OCI-LY1 (cell line): ENCODE data around the gene FASN.

Experiments used
- H2AFZ ChIP-seq: fragments of 200-600 bp; sonication (generic), shearing (Covaris generic); 2 replicates; pipeline ENCODE4 v1.6.0; 2014; ENCODE audit warnings: antibody characterized with exemption, mild to moderate bottlenecking, low read length
- H3F3A ChIP-seq: fragments of 200-600 bp; sonication (generic), shearing (Covaris generic); 2 replicates; pipeline ENCODE4 v1.6.0; 2014; ENCODE audit warnings: mild to moderate bottlenecking, antibody characterized with exemption, low read length, moderate library complexity; ENCODE audit not compliant: insufficient read depth
- H3K27ac ChIP-seq: fragments of 200-600 bp; sonication (generic); 2 replicates; pipeline ENCODE4 v1.5.1; 2014; ENCODE audit warnings: low read length, mixed run types, mild to moderate bottlenecking, low read depth; ENCODE audit not compliant: poor library complexity, severe bottlenecking
- H3K27me3 ChIP-seq: fragments of 200-600 bp; sonication (generic); 2 replicates; pipeline ENCODE4 v1.6.0; 2014; ENCODE audit warnings: antibody characterized with exemption, mild to moderate bottlenecking, low read length, moderate library complexity; ENCODE audit not compliant: insufficient read depth
- H3K36me3 ChIP-seq: fragments of 200-600 bp; sonication (generic); 2 replicates; pipeline ENCODE4 v1.6.1; 2014; ENCODE audit warnings: mild to moderate bottlenecking, antibody characterized with exemption, low read length, moderate library complexity, mixed read lengths; ENCODE audit not compliant: insufficient read depth
- H3K4me1 ChIP-seq: fragments of 200-600 bp; sonication (generic); 2 replicates; pipeline ENCODE4 v1.5.1; 2014; ENCODE audit warnings: mild to moderate bottlenecking, low read length, moderate library complexity; ENCODE audit not compliant: insufficient read depth, severe bottlenecking
- H3K4me2 ChIP-seq: fragments of 200-600 bp; sonication (generic), shearing (Covaris generic); 2 replicates; pipeline ENCODE4 v1.6.1; 2014; ENCODE audit warnings: low read length
- H3K4me3 ChIP-seq: fragments of 200-600 bp; sonication (generic); 2 replicates; pipeline ENCODE4 v1.5.1; 2014; ENCODE audit warnings: low read length, low read depth, mild to moderate bottlenecking, mixed read lengths; ENCODE audit not compliant: poor library complexity, severe bottlenecking
- H3K79me2 ChIP-seq: fragments of 200-600 bp; shearing (Covaris generic); 2 replicates; pipeline ENCODE4 v1.6.1; 2016; ENCODE audit warnings: mixed run types, low read length, mixed read lengths; ENCODE audit not compliant: insufficient read depth
- H3K9ac ChIP-seq: fragments of 200-600 bp; sonication (generic), shearing (Covaris generic); 2 replicates; pipeline ENCODE4 v1.6.1; 2014; ENCODE audit warnings: mild to moderate bottlenecking, low read length, mixed read lengths
- H3K9me2 ChIP-seq: fragments of 200-600 bp; sonication (generic), shearing (Covaris generic); 2 replicates; pipeline ENCODE4 v1.6.1; 2014; ENCODE audit warnings: low read depth, mild to moderate bottlenecking, low read length, mixed read lengths
- H3K9me3 ChIP-seq: fragments of 200-600 bp; shearing (Covaris generic); 2 replicates; pipeline ENCODE4 v1.6.1; 2014; ENCODE audit warnings: low read length, mixed read lengths
- H4K20me1 ChIP-seq: fragments of 200-600 bp; sonication (generic), shearing (Covaris generic); 2 replicates; pipeline ENCODE4 v1.6.0; 2016; ENCODE audit warnings: mild to moderate bottlenecking, low read length; ENCODE audit not compliant: insufficient read depth
- EZH2 ChIP-seq: fragments of 200-600 bp; sonication (generic), shearing (Covaris generic); IDR thresholded peaks from 2 replicates; pipeline ENCODE4 v1.8.0; 2017; ENCODE audit warnings: borderline replicate concordance, mixed run types, mild to moderate bottlenecking, antibody characterized with exemption, low read length, moderate library complexity, mixed read lengths
- TF ChIP-seq, protein P1 (sequence below): fragments of 200-600 bp; sonication (generic), shearing (Covaris generic); IDR thresholded peaks from 2 replicates; pipeline ENCODE4 v1.5.1; 2017; ENCODE audit warnings: mild to moderate bottlenecking, antibody characterized with exemption, low read length, moderate library complexity, mixed read lengths

The FASN gene

DNA sequence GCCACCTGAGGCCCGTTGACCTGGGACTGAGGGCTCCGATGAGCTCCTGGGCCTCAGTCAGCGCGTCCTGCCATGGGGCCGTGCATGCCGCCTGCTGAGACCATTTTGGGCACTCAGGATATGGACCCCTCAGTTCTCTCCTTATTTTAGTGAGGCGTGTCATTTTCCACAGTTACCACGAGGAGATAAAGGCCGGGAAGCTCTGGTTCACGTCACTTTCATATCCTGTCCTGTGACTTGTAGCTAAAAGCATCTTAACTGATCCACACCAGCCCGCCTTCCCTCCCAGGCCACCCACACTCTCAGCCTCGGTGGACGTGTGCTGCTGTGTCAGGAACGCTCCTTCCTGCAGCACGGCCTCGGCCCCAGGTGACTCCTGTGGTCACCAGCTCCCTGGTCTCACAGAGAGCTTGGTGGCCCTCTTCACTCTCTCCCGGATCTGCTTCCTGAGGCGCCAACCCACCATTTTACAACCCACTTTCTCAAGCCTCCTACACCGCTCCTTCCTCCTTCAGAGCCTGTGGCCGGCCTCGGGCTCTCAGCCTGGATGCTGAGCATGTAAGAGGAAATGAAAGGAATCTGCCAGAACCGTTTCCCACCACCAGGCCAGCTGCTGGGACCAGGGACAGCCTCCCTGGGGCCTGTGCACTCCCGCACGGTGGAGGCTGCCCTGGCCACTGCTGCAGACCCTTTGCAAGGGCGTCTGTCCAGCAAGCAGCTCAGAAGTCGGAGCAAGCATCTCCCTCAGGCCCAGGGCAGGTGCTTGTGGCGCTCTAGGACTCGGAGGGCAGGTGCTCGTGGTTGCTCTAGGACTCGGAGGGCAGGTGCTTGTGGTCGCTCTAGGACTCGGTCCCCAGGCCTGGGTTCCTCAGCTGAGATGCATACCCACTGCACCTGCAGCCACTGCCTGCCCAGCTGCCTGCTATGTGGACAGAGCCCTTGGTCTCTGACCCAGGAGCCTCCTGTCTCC is 23.9 kb upstream of the FASN start:
- Histone ChIP-seq H3K4me3 (no peak overlapping the region), H3K4me1 (peaks cover 4% of the 10 kb centered on the region), H3K9me2 (no peaks in the 10 kb centered on the region), H3K27me3 (peaks cover 21% of the 10 kb centered on the region; the same call in 1 of the 2 replicates), H3K79me2 (no peaks in the 10 kb centered on the region), H4K20me1 (no peaks in the 10 kb centered on the region), H3K9me3 (no peaks in the 10 kb centered on the region), H2AFZ (no peak overlapping the region), H3K27ac (no peak overlapping the region), H3K4me2 (no peak overlapping the region), H3K36me3 (no peaks in the 10 kb centered on the region; the same call in 1 of the 2 replicates), H3K9ac (no peak overlapping the region), H3F3A (no peaks in the 10 kb centered on the region)
- TF ChIP-seq EZH2, result no peak
- TF ChIP-seq, protein P1, sequence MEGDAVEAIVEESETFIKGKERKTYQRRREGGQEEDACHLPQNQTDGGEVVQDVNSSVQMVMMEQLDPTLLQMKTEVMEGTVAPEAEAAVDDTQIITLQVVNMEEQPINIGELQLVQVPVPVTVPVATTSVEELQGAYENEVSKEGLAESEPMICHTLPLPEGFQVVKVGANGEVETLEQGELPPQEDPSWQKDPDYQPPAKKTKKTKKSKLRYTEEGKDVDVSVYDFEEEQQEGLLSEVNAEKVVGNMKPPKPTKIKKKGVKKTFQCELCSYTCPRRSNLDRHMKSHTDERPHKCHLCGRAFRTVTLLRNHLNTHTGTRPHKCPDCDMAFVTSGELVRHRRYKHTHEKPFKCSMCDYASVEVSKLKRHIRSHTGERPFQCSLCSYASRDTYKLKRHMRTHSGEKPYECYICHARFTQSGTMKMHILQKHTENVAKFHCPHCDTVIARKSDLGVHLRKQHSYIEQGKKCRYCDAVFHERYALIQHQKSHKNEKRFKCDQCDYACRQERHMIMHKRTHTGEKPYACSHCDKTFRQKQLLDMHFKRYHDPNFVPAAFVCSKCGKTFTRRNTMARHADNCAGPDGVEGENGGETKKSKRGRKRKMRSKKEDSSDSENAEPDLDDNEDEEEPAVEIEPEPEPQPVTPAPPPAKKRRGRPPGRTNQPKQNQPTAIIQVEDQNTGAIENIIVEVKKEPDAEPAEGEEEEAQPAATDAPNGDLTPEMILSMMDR, result no peak

GRCh38 chr17:82121246-82121645 is 23.2 kb upstream of the FASN start:
- Histone ChIP-seq H3K9me3 (no peaks in the 10 kb centered on the region), H3K4me3 (no peak overlapping the region), H3F3A (no peaks in the 10 kb centered on the region), H3K79me2 (no peaks in the 10 kb centered on the region), H3K36me3 (no peaks in the 10 kb centered on the region; the same call in 1 of the 2 replicates), H2AFZ (no peak overlapping the region), H3K27ac (no peak overlapping the region), H3K9ac (no peak overlapping the region), H3K4me2 (no peak overlapping the region), H4K20me1 (no peaks in the 10 kb centered on the region), H3K4me1 (no peaks in the 10 kb centered on the region), H3K27me3 (peaks cover 21% of the 10 kb centered on the region; the same call in 1 of the 2 replicates), H3K9me2 (no peaks in the 10 kb centered on the region)
- TF ChIP-seq, protein P1, result no peak
- TF ChIP-seq EZH2, result no peak

- Histone ChIP-seq H2AFZ (no peak overlapping the region), H3K9ac (no peak overlapping the region), H3K4me2 (no peak overlapping the region), H3K9me3 (no peaks in the 10 kb centered on the region), H3K4me3 (no peak overlapping the region), H3K4me1 (no peaks in the 10 kb centered on the region), H4K20me1 (no peaks in the 10 kb centered on the region), H3K79me2 (no peaks in the 10 kb centered on the region), H3K27me3 (peaks cover 21% of the 10 kb centered on the region; the same call in 1 of the 2 replicates), H3K27ac (no peak overlapping the region), H3K9me2 (no peaks in the 10 kb centered on the region), H3F3A (no peaks in the 10 kb centered on the region), H3K36me3 (no peaks in the 10 kb centered on the region; the same call in 1 of the 2 replicates)
- TF ChIP-seq, protein P1, result no peak
- no peak for TF ChIP-seq EZH2
These were observed 22.1 kb upstream of the FASN start for GRCh38 chr17:82120148-82120547.
